ENCODE results near the gene UBE2H. TPM values are rescaled to one million over a fixed set of nuclear protein-coding genes. Genes with fewer than 3 reads are reported as not detected.

UBE2H gene
- total RNA-seq, 4 donors from 2014 or later: 57.2 to 92.6 (median 85.7) TPM

DNA sequence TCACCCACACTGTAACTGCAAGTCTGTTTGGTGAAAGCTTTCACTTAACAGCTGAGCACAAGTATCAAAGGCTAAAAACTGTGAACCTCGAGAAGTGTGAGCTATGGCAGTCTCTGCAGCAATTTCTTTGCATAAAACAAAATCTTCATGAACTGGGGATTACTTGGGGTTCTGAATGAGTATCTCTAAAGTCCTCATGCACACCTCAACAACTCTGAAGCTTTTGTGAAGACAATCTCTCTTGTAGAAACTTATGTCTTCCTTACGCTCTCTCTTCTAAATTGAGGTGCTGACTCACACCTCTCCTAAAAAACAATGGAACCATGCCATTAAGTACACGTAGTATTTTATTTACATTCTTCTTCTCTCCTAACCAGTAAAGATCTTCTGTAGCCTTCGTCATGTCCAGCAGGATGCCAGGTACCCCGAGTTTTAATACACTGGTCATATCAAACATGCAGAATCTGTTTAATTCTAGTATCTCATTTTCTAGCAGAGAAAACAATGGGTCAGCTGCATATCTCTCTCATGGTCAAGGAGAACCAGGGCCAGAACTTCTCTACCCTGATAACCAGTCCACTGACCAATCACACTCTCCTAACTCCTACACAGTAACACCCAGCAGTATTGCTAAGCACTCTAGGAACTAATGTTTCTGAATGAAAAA lies 76.9 kb downstream of the UBE2H start:
- TF ChIP-seq, protein P1, sequence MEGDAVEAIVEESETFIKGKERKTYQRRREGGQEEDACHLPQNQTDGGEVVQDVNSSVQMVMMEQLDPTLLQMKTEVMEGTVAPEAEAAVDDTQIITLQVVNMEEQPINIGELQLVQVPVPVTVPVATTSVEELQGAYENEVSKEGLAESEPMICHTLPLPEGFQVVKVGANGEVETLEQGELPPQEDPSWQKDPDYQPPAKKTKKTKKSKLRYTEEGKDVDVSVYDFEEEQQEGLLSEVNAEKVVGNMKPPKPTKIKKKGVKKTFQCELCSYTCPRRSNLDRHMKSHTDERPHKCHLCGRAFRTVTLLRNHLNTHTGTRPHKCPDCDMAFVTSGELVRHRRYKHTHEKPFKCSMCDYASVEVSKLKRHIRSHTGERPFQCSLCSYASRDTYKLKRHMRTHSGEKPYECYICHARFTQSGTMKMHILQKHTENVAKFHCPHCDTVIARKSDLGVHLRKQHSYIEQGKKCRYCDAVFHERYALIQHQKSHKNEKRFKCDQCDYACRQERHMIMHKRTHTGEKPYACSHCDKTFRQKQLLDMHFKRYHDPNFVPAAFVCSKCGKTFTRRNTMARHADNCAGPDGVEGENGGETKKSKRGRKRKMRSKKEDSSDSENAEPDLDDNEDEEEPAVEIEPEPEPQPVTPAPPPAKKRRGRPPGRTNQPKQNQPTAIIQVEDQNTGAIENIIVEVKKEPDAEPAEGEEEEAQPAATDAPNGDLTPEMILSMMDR (IDR thresholded peaks at IDR 0.05): no peak
- ATAC-seq (ENCODE audit: low FRiP score) (peak; percentile 48), DNase-seq (ENCODE audit: low spot score) (no peak)

DNA sequence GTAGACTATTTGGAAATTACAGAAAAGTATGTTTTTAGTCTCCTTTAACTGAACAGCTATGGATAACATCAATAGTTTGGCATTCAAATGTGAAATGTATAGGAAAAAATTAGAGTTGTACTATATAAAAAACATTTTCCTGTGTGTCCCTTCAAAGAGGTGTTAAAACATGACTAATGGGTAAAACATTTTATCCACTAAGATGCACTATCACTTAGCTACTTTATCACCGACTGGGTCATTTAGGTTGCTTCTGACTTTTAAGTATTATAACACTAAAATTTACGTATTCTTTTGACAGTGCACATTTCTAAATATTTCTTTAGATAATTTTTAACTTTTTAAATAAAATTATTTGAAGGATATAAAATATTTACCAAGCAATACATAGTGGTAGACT lies 77.6 kb downstream of the UBE2H start:
- no peak for ATAC-seq (ENCODE audit: low FRiP score)
- no peak for DNase-seq (ENCODE audit: low spot score)
- TF ChIP-seq, protein P1 (IDR thresholded peaks at IDR 0.05): no peak

DNA sequence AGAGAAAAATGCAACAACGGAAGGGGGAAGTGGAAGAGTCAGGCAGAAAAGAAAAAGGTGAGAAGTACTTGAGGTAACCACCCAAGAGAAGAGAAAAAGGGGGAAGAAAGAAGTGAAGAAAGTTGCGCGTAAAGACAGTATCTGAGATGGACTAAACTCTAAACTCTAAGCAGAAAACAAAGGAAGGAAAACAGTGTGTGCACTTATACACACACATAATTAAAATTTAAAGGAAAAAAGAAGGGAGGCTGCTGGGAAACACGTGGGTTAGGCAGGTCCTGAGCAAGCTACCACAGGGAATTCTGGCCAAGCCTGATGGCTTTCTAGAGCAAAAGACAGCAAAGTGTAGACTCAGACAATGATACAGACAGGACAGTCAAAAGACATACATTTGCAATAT lies 78.0 kb downstream of the UBE2H start:
- DNase-seq (ENCODE audit: low spot score) (no peak), ATAC-seq (ENCODE audit: low FRiP score) (no peak)
- TF ChIP-seq, protein P1 (IDR thresholded peaks at IDR 0.05): no peak

DNA sequence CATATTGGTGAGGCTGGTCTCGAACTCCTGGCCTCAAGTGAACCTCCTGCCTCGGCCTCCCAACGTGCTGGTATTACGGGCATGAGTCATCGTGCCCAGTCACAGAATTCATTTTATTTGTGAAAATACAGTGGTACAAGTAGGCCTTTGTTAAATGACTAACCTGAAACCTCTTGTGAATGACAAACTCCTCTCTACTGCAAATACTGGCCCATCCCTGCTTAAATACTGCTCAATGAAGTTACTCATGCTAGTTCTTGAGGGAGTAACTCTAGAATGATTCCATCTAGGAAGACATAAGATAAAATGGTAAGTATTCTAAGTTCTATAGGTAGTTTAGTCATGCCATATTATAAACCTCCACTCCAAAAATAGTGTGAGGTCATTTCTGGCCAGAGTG lies 80.7 kb downstream of the UBE2H start:
- TF ChIP-seq, protein P1 (IDR thresholded peaks at IDR 0.05): no peak
- DNase-seq (ENCODE audit: low spot score) (no peak), ATAC-seq (ENCODE audit: low FRiP score) (no peak)

DNA sequence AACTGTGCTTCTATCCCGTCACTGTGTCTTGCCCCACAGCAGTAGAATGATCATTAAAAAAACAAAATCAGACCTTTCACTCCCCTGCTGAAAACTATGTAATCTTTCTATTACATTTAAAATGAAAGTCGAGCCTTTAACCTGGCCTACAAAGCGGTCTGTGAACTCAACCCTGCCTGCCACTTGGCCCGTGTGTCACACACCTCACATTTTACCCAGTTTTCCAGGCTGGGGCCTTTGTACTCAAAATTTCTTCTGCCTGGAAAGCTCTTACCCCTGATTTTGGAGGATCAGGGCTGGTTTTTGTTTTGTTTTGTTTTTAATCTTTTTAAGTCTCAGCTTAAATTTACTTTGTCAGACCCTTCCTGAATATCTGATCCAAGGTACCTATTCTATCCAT lies 82.1 kb downstream of the UBE2H start:
- ATAC-seq (ENCODE audit: low FRiP score) (no peak), DNase-seq (ENCODE audit: low spot score) (no peak)
- TF ChIP-seq, protein P1 (IDR thresholded peaks at IDR 0.05): no peak

DNA sequence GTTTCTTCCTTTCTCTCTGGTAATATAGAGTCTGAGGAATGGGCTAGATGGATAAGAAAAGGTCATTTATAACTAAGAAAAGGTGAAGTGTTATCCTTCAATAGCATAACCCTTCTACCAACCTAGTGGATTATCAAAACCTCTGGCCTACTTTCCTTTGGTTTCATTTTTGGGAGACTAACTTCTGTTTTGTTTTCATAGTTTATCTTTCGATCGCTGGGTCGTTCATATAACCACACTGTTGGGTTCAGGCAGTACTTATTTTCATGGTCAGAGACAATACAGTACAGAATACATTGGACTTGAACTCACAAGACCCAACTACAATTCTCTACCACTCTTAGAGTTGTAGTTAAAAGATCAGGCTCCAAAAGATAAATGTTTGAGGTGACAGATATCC lies 86.5 kb downstream of the UBE2H start:
- TF ChIP-seq, protein P1 (IDR thresholded peaks at IDR 0.05): no peak
- ATAC-seq (ENCODE audit: low FRiP score) (no peak), DNase-seq (ENCODE audit: low spot score) (no peak)

DNA sequence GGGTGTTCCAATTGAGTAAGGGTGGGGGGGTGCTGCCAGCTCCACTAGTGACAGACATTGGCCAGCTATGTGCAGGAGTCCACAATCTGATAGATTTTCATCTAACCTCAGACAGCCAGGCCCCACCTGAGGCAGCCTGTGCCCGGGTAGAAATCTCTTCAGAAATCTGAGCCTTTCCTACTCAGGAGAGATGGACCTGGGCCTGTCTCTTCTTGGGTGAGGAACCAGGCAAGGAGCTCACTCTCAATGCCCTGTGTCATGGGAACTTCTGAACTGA lies 86.9 kb downstream of the UBE2H start:
- TF ChIP-seq, protein P1 (IDR thresholded peaks at IDR 0.05): no peak
- ATAC-seq (ENCODE audit: low FRiP score) (no peak), DNase-seq (ENCODE audit: low spot score) (no peak)

Measured in omental fat pad (tissue), 4 donors.